Measurements from ENCODE around the gene EFNA1.

DNA sequence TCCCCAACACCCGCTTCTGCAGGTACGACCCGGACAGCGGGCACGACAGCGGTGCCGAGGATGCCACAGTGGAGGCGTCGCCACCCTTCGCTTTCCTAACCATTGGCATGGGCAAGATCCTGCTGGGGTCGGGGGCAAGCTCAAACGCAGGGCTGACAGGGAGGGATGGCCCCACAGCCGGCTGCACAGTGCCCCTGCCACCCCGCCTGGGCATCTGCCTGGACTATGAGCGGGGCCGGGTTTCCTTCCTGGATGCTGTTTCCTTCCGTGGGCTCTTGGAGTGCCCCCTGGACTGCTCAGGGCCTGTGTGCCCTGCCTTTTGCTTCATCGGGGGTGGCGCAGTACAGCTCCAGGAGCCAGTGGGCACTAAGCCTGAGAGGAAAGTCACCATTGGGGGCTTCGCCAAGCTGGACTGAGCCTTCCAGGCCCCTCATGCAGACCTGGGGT is 56.1 kb downstream of the EFNA1 start:
- TF ChIP-seq POLR2A (IDR thresholded peaks at IDR 0.05; ENCODE audit: low read depth, low read length): no peak
- TF ChIP-seq POLR2AphosphoS5 (IDR thresholded peaks at IDR 0.05; ENCODE audit: low read depth, low read length): no peak
- TF ChIP-seq TAF1 (IDR thresholded peaks at IDR 0.05; ENCODE audit: low read depth, low read length): no peak
- TF ChIP-seq SPI1 (IDR thresholded peaks at IDR 0.05; ENCODE audit: low read depth, low read length): no peak
- TF ChIP-seq POU2F2 (IDR thresholded peaks at IDR 0.05; ENCODE audit: low read depth, low read length): no peak
